IPS DF 6.9 (cell line): ENCODE measurements around the gene SRI.

Experiments used
- DNase-seq: peaks from one replicate; pipeline ENCODE4 v3.0.0-alpha.2; 2013; ENCODE audit warnings: low read depth, low spot score
- H3K27ac ChIP-seq: one replicate; pipeline ENCODE4 v1.5.1; 2013; ENCODE audit warnings: low read length, control low read depth
- H3K27me3 ChIP-seq: 2 replicates; pipeline ENCODE4 v1.6.1; 2013; ENCODE audit warnings: mild to moderate bottlenecking, low read length; ENCODE audit not compliant: control insufficient read depth, insufficient read depth
- H3K36me3 ChIP-seq: 2 replicates; pipeline ENCODE4 v1.6.1; 2013; ENCODE audit warnings: low read length; ENCODE audit not compliant: control insufficient read depth, insufficient read depth
- H3K4me1 ChIP-seq: 2 replicates; pipeline ENCODE4 v1.6.1; 2013; ENCODE audit warnings: low read length; ENCODE audit not compliant: control insufficient read depth, insufficient read depth
- H3K4me3 ChIP-seq: 2 replicates; pipeline ENCODE4 v1.5.1; 2013; ENCODE audit warnings: mild to moderate bottlenecking, low read length
- H3K9me3 ChIP-seq: 2 replicates; pipeline ENCODE4 v1.6.1; 2013; ENCODE audit warnings: low read length, inconsistent platforms; ENCODE audit not compliant: control insufficient read depth, insufficient read depth
- WGBS: extraction: QIAGEN DNeasy Blood & Tissue Kit; methylation state at CpG from one replicate; pipeline ENCODE4 v1.1.7; 2013; ENCODE audit warnings: mixed read lengths, missing lambda C conversion rate; ENCODE audit not compliant: insufficient read length, insufficient coverage; 5-methylcytosine and 5-hydroxymethylcytosine counted together

The SRI gene

GRCh38 chr7:88208521-88208920, 11.3 kb downstream of the SRI start:
- Histone ChIP-seq H3K9me3 (no peaks in the 10 kb centered on the region), H3K4me3 (no peak overlapping the region), H3K27me3 (no peaks in the 10 kb centered on the region), H3K27ac (no peak overlapping the region), H3K4me1 (no peaks in the 10 kb centered on the region), H3K36me3 (peaks cover 2% of the 10 kb centered on the region; the same call in 1 of the 2 replicates)
- no peak for DNase-seq
- no CpG with 5 or more reads among the region's 3 CpGs for WGBS

- peaks cover 2% of the 10 kb centered on the region; the same call in 1 of the 2 replicates for H3K4me1 ChIP-seq
- no peak for DNase-seq
- H3K27ac ChIP-seq, result no peak overlapping the region
- no peak overlapping the region for H3K4me3 ChIP-seq
- WGBS, result no CpG with 5 or more reads among the region's 4 CpGs
- H3K36me3 ChIP-seq, result peaks cover 2% of the 10 kb centered on the region; the same call in 1 of the 2 replicates
- no peaks in the 10 kb centered on the region for H3K27me3 ChIP-seq
- H3K9me3 ChIP-seq, result no peaks in the 10 kb centered on the region
These were observed 13.6 kb downstream of the SRI start for GRCh38 chr7:88206254-88206653.

DNA sequence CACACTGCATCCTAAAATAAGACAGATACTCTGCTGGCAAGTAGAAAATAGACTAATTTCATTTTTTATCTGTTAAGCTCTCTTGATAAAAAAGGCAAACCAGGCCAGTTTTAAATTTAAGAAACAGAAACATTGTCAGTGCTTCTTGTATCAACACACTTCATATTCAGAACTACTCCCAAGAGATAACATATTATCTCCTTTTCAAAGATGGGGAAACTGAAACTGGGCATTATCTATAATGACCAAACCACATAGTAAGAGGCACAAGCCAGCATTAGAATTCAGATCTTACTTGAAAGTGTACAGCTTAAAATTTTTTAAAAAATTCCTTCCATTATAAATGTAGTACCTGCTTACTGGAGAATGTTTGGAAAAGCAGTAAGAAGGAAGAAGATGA, 14.7 kb downstream of the SRI start:
- peaks cover 4% of the 10 kb centered on the region; the same call in 1 of the 2 replicates for H3K4me1 ChIP-seq
- H3K36me3 ChIP-seq, result peaks cover 2% of the 10 kb centered on the region; the same call in 1 of the 2 replicates
- no peak overlapping the region for H3K27ac ChIP-seq
- no peaks in the 10 kb centered on the region for H3K27me3 ChIP-seq
- no peaks in the 10 kb centered on the region for H3K9me3 ChIP-seq
- DNase-seq, result no peak
- H3K4me3 ChIP-seq, result no peak overlapping the region

GRCh38 chr7:88204525-88205110, 15.2 kb downstream of the SRI start:
- Histone ChIP-seq H3K36me3 (peaks cover 2% of the 10 kb centered on the region; the same call in 1 of the 2 replicates), H3K27ac (no peak overlapping the region), H3K27me3 (no peaks in the 10 kb centered on the region), H3K4me3 (no peak overlapping the region), H3K9me3 (no peaks in the 10 kb centered on the region), H3K4me1 (peaks cover 4% of the 10 kb centered on the region; the same call in 1 of the 2 replicates)
- no peak for DNase-seq
- no CpG with 5 or more reads among the region's 3 CpGs for WGBS

- WGBS, result no CpG with 5 or more reads among the region's 4 CpGs
- H3K4me3 ChIP-seq, result no peak overlapping the region
- H3K4me1 ChIP-seq, result peaks cover 4% of the 10 kb centered on the region; the same call in 1 of the 2 replicates
- no peak overlapping the region for H3K27ac ChIP-seq
- H3K27me3 ChIP-seq, result no peaks in the 10 kb centered on the region
- DNase-seq, result no peak
- H3K9me3 ChIP-seq, result no peaks in the 10 kb centered on the region
- no peaks in the 10 kb centered on the region for H3K36me3 ChIP-seq
These were observed 16.4 kb downstream of the SRI start for GRCh38 chr7:88203401-88203800.

DNA sequence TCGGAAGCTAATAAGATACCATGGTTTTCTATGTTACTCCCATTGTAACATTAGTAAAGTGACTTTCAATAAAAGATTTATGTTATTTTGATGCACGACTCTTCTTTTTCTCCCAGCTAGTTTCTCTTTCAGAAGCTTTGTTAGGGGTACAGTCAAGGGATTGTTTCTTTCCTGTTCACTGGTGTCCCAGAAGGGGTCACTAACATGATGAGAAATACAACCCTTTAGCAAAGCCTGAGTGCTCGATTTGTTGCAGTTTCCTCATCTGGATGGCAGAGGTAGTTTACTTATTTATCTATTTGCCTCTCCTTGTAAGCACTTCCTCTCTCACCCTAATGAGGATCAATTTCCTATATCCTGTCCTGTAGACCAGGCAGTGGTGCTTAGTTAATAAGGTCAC, 17.0 kb downstream of the SRI start:
- no CpG with 5 or more reads among the region's 3 CpGs for WGBS
- Histone ChIP-seq H3K27ac (no peak overlapping the region), H3K27me3 (no peaks in the 10 kb centered on the region), H3K4me3 (no peak overlapping the region), H3K4me1 (peaks cover 4% of the 10 kb centered on the region; the same call in 1 of the 2 replicates), H3K36me3 (no peaks in the 10 kb centered on the region), H3K9me3 (no peaks in the 10 kb centered on the region)
- DNase-seq, result no peak

- DNase-seq, result no peak
- Histone ChIP-seq H3K27ac (no peak overlapping the region), H3K4me1 (peaks cover 4% of the 10 kb centered on the region; the same call in 1 of the 2 replicates), H3K9me3 (no peaks in the 10 kb centered on the region), H3K27me3 (no peaks in the 10 kb centered on the region), H3K4me3 (no peak overlapping the region), H3K36me3 (no peaks in the 10 kb centered on the region)
- no CpG with 5 or more reads among the region's 5 CpGs for WGBS
These were observed 17.6 kb downstream of the SRI start for GRCh38 chr7:88202278-88202677.

GRCh38 chr7:88201305-88201704, 18.5 kb downstream of the SRI start:
- Histone ChIP-seq H3K4me1 (peaks cover 4% of the 10 kb centered on the region; the same call in 1 of the 2 replicates), H3K36me3 (no peaks in the 10 kb centered on the region), H3K27me3 (no peaks in the 10 kb centered on the region), H3K9me3 (no peaks in the 10 kb centered on the region), H3K27ac (no peak overlapping the region), H3K4me3 (no peak overlapping the region)
- no peak for DNase-seq

DNA sequence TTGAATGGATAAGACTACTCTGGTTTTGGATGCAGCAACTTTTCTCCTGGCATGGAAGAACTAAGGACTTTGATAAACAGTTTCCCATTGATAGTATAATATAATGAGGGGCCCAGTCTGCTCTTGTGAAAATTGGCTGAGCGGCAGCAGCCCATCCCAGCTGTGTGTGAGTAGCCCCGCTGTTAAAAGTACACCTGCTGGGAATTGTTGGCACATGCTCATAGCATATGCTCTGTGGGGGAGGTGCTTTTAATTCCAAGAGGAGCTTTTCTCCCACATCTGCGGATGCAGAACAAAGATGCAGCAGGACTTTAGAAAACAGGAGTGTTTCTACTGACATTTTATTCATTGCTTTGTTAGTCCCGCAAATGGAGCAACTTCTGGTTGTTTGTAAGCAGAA, 19.0 kb downstream of the SRI start:
- no CpG with 5 or more reads among the region's 4 CpGs for WGBS
- no peak overlapping the region for H3K4me3 ChIP-seq
- peaks cover 4% of the 10 kb centered on the region; the same call in 1 of the 2 replicates for H3K4me1 ChIP-seq
- H3K9me3 ChIP-seq, result no peaks in the 10 kb centered on the region
- H3K27ac ChIP-seq, result no peak overlapping the region
- no peaks in the 10 kb centered on the region for H3K27me3 ChIP-seq
- H3K36me3 ChIP-seq, result no peaks in the 10 kb centered on the region
- DNase-seq, result no peak

- WGBS, result no CpG with 5 or more reads among the region's 3 CpGs
- Histone ChIP-seq H3K4me1 (peaks cover 4% of the 10 kb centered on the region; the same call in 1 of the 2 replicates), H3K4me3 (no peak overlapping the region), H3K27ac (no peak overlapping the region), H3K36me3 (no peaks in the 10 kb centered on the region), H3K9me3 (no peaks in the 10 kb centered on the region), H3K27me3 (no peaks in the 10 kb centered on the region)
- no peak for DNase-seq
These were observed 19.6 kb downstream of the SRI start for GRCh38 chr7:88200261-88200660.

DNA sequence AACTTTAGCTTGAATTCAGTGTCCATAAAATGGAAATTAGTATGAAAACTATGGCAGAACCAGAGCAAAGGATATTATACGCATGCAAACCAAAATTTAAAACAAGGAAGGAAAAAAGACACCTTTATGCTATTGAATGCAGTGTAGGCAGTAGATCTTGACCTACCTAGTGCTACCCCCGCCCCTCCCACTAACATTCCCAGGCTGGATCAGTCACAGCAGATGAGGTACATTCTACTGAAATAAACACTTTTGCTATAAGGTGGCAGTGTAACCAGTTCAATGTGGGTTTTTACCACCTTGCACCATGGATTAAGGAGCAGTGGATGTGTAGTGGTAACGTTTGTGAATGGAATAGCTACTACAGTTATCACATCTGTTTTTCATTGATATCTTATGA, 27.9 kb downstream of the SRI start:
- H3K27me3 ChIP-seq, result no peaks in the 10 kb centered on the region

More for the DNA sequence above, 27.9 kb downstream of the SRI start:
- Histone ChIP-seq H3K4me1 (no peaks in the 10 kb centered on the region), H3K27ac (no peak overlapping the region), H3K4me3 (no peak overlapping the region), H3K9me3 (no peaks in the 10 kb centered on the region), H3K36me3 (no peaks in the 10 kb centered on the region)
- WGBS, result no CpG with 5 or more reads among the region's 3 CpGs
- no peak for DNase-seq
